ENCODE measurements around the gene ELP4.

GRCh38 chr11:31555938-31556337 is 46.4 kb downstream of the ELP4 start:
- TF ChIP-seq GATA3 (IDR thresholded peaks at IDR 0.05; ENCODE audit: low read depth, low read length) (no peak), GATA2 (IDR thresholded peaks at IDR 0.05; ENCODE audit: low read depth, low read length) (no peak)

All from SH-SY5Y (cell line).